GM06990 (cell line): ENCODE results near the gene DHRS1.

Experiments
- DNase-seq: peaks from one replicate; pipeline ENCODE4 v3.0.0-alpha.2; 2011; ENCODE audit not compliant: insufficient read length; ENCODE audit errors: extremely low read depth
- H3K27me3 ChIP-seq: replicated peaks from 2 replicates; pipeline ENCODE4 v1.6.0; 2011; ENCODE audit warnings: low read length; ENCODE audit not compliant: control insufficient read depth, insufficient read depth
- H3K36me3 ChIP-seq: 2 replicates; pipeline ENCODE4 v1.5.1; 2011; ENCODE audit warnings: low read length; ENCODE audit not compliant: control insufficient read depth, insufficient read depth
- H3K4me3 ChIP-seq: replicated peaks from 2 replicates; pipeline ENCODE4 v1.5.1; 2011; ENCODE audit warnings: low read depth, mild to moderate bottlenecking, control low read depth, low read length
- CTCF ChIP-seq: IDR thresholded peaks from 2 replicates; pipeline ENCODE4 v1.5.1; 2011; ENCODE audit warnings: low read length, control low read depth, mild to moderate bottlenecking, inconsistent platforms; ENCODE audit not compliant: insufficient read depth, poor library complexity, severe bottlenecking

Gene DHRS1

GRCh38 chr14:24266344-24267244 is 33.0 kb downstream of the DHRS1 start:
- DNase-seq: no peak
- H3K27me3 ChIP-seq: no peaks in the 10 kb centered on the region
- peaks cover 28% of the 10 kb centered on the region for H3K36me3 ChIP-seq
- TF ChIP-seq CTCF: no peak
- H3K4me3 ChIP-seq: no peak overlapping the region

GRCh38 chr14:24264298-24264697 is 35.3 kb downstream of the DHRS1 start:
- Histone ChIP-seq H3K36me3 (peaks cover 26% of the 10 kb centered on the region), H3K27me3 (no peaks in the 10 kb centered on the region), H3K4me3 (no peak overlapping the region)
- no peak for DNase-seq
- no peak for TF ChIP-seq CTCF

DNA sequence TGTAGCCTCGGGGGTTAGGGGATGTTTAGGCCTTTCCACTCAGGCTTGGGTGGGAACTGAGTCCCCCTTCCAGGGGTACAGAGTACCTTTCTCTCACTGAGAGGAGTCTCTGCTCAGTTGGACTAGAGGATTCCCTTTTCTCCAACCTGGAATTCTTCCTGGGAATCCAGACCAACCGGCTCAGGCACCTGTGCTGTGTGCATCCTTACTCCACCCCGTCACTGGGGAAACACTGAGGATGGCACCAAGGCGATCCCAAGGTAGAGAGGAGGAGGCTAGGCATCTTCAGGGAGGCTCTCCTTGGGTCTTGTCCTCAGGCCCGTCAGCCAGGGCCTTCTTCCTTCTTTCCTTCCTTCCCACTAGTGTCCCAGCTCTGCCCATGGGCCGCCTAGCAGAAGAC is 35.7 kb downstream of the DHRS1 start:
- DNase-seq: no peak
- TF ChIP-seq CTCF: no peak
- H3K36me3 ChIP-seq: peaks cover 23% of the 10 kb centered on the region
- H3K4me3 ChIP-seq: no peak overlapping the region
- H3K27me3 ChIP-seq: no peaks in the 10 kb centered on the region

- peaks cover 21% of the 10 kb centered on the region for H3K36me3 ChIP-seq
- TF ChIP-seq CTCF: no peak
- H3K27me3 ChIP-seq: no peaks in the 10 kb centered on the region
- no peak within 1 kb of the TSS for H3K4me3 ChIP-seq
- DNase-seq: no peak
Observed at GRCh38 chr14:24262821-24263733, 36.5 kb downstream of the DHRS1 start, which contains the start of gene TGM1. TSS of gene TGM1 (minus strand) at chr14:24263177. CDS start at chr14:24262352, 825 bp downstream.

DNA sequence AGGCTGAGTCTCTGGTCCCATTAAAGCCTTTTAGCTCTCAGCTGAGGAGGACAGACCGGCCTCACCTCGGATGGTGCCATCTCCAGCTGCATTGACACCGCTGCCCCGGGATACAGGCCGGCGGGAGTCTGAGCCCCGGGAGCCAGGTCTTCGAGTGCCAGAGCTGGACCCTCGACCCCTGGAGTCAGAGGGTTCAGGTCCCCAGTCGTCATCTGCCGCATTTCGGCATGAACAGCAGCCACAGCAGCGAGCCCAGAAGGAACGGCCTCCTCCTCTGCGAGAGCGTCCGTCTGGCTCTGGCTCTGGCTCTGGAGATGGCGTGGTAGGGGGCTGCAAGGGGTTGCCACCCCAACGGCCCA is 37.6 kb downstream of the DHRS1 start:
- no peak overlapping the region for H3K4me3 ChIP-seq

More for the DNA sequence above, 37.6 kb downstream of the DHRS1 start:
- peaks cover 18% of the 10 kb centered on the region for H3K36me3 ChIP-seq
- no peaks in the 10 kb centered on the region for H3K27me3 ChIP-seq
- TF ChIP-seq CTCF: no peak
- DNase-seq: no peak
